ENCODE results near the gene AGPAT4. TPM values are rescaled to one million over a fixed set of nuclear protein-coding genes. Genes with fewer than 3 reads are reported as not detected.

The AGPAT4 gene
- total and polyA plus RNA-seq, 2 of the 13 experiments (the other 11 are each of a cell fraction or from before 2014, with no cell fraction given): 0.07 to 0.13 TPM

DNA sequence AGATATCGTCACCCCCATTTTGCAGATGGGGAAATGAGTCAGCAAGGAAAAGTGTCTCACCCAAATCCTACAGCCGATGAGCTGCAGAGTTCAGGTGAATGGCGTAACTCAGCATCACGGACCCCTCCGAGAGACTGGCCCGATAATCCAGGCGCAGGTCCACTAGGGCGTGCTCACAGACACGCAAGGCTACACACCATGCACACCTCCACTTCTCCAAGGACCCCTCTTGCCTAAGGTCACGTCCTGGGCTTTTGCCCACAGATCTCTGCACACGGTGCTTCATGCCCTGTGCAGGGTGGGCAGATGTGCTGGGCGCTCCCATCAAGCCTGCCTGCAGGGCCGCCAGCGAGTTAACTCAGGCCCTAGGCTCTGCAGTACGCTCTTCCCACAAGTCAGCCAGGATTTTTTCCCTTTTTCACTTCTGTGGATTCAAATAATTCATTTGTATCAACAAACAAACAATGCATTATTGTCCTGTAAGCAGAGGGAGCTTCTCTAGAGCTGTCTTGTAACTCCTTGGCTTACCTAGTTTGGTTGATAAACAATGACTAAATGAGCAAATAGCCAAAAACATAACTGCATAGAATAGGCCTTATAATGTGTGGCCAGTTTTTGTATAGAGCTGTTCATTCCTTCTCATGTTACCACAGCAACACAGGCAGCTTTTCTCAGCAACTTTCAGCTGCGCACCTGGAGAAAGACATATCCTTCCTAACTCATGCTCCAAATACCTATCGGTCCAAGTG is 139.1 kb downstream of the AGPAT4 start:
- TF ChIP-seq ATAD3A (CRISPR knock-in tag; IDR thresholded peaks at IDR 0.05): no peak
- TF ChIP-seq, protein P1, sequence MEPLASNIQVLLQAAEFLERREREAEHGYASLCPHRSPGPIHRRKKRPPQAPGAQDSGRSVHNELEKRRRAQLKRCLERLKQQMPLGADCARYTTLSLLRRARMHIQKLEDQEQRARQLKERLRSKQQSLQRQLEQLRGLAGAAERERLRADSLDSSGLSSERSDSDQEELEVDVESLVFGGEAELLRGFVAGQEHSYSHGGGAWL (CRISPR knock-in tag; IDR thresholded peaks at IDR 0.05): no peak
- TF ChIP-seq, protein P2, sequence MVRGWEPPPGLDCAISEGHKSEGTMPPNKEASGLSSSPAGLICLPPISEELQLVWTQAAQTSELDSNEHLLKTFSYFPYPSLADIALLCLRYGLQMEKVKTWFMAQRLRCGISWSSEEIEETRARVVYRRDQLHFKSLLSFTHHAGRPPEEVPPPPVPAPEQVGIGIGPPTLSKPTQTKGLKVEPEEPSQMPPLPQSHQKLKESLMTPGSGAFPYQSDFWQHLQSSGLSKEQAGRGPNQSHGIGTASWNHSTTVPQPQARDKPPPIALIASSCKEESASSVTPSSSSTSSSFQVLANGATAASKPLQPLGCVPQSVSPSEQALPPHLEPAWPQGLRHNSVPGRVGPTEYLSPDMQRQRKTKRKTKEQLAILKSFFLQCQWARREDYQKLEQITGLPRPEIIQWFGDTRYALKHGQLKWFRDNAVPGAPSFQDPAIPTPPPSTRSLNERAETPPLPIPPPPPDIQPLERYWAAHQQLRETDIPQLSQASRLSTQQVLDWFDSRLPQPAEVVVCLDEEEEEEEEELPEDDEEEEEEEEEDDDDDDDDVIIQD (CRISPR knock-in tag; IDR thresholded peaks at IDR 0.05; ENCODE audit: low read depth): no peak
- no peak for TF ChIP-seq ZBTB38 (CRISPR knock-in tag; IDR thresholded peaks at IDR 0.05)
- TF ChIP-seq ZNF282 (IDR thresholded peaks at IDR 0.05; ENCODE audit: partially characterized antibody): no peak
- no peak for TF ChIP-seq NR2F2 (IDR thresholded peaks at IDR 0.05; ENCODE audit: borderline replicate concordance, low read depth)
- WGBS (ENCODE audit: low lambda C conversion rate): 97% methylated on average over 17 of the region's 17 CpGs

More for the DNA sequence above, 139.1 kb downstream of the AGPAT4 start:
- Histone ChIP-seq H3K36me3 (replicated peaks in 1 of 2; ENCODE audit: control insufficient read depth in 1 of 2, insufficient read depth in 2 of 2, low read length in 2 of 2) (peaks cover 1 to 4% of the 10 kb centered on the region in 2 experiments; a peak in 2 of 5 replicates), H3K9ac (ENCODE audit: insufficient read depth, low read depth, low read length) (no peak overlapping the region), H3K4me3 (replicated peaks in 1 of 3; ENCODE audit: insufficient read depth in 1 of 3, low read depth in 2 of 3, low read length in 3 of 3) (no peak overlapping the region), H3K9me3 (ENCODE audit: low read length) (no peaks in the 10 kb centered on the region), H3K79me2 (ENCODE audit: insufficient read depth, low read length) (no peaks in the 10 kb centered on the region), H4K20me1 (ENCODE audit: insufficient read depth, low read length) (no peaks in the 10 kb centered on the region), H3K4me2 (ENCODE audit: low read depth, low read length) (no peak overlapping the region), H3K27me3 (ENCODE audit: control insufficient read depth in 1 of 2, insufficient read depth in 2 of 2, low read length in 2 of 2) (no peaks in the 10 kb centered on the region), H3K4me1 (ENCODE audit: insufficient read depth, low read length) (peaks cover 31% of the 10 kb centered on the region), H2AFZ (ENCODE audit: low read length) (no peak overlapping the region), H3K27ac (ENCODE audit: extremely low read length, insufficient read depth, low read length) (no peak overlapping the region)
- no peak for FAIRE-seq
- no TSS peak for BruUV-seq (replicated peaks)
- no peak for DNase-seq (ENCODE audit: low spot score)
- POLR2A ChIA-PET: no interaction called here
- intact Hi-C loops (cut with micrococcal nuclease; ENCODE audit: unreplicated experiment): no loop called here
- no peak for ATAC-seq
- CTCF ChIA-PET (ENCODE audit: low intra/inter-chr PET ratio, low total read pairs): no interaction called here
- in situ Hi-C loops (cut with HindIII; ENCODE audit: extremely low pct_ligation_motif_present, low pct_unique_long_range_greater_than_20kb): no loop called here

Data from HepG2 (cell line).